ENCODE measurements around the gene UNC13A.
"Not testable (repeated sequence)": the region's sequence is repeated elsewhere in the genome, so short reads cannot be mapped to it uniquely, and the experiment has no call there.

UNC13A gene

GRCh38 chr19:17570291-17570690 lies 117.9 kb downstream of the UNC13A start:
- not testable (repeated sequence) for H3K4me3 Mint-ChIP-seq, H3K9me3 Mint-ChIP-seq, H3K27ac Mint-ChIP-seq, H3K27me3 Mint-ChIP-seq, H3K4me1 Mint-ChIP-seq, ATAC-seq
- H3K36me3 Mint-ChIP-seq: peaks cover 42% of the 10 kb centered on the region

DNA sequence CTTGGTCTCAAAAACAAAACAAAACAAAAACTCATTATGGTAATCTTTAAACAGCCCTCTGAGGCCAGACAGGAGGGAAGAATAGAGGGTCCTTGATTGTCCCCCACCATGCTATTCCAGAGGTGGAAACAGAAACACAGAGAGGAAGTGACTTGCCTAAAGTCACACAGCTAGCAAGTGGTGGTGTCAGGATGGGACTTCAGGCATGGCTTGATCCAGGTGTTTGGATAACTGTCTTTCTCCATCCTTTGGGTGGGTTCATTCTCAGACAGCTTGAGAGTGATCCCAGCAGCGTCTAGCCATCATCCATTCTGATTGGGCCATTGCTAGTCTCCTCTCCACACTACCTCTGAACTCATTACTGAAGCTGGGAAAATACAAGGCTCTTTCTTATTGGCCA lies 120.2 kb downstream of the UNC13A start:
- Mint-ChIP-seq H3K27me3 (no peaks in the 10 kb centered on the region), H3K4me3 (no peak overlapping the region), H3K27ac (no peak overlapping the region), H3K4me1 (no peaks in the 10 kb centered on the region), H3K36me3 (peaks cover 48% of the 10 kb centered on the region), H3K9me3 (no peaks in the 10 kb centered on the region)
- ATAC-seq: no peak

DNA sequence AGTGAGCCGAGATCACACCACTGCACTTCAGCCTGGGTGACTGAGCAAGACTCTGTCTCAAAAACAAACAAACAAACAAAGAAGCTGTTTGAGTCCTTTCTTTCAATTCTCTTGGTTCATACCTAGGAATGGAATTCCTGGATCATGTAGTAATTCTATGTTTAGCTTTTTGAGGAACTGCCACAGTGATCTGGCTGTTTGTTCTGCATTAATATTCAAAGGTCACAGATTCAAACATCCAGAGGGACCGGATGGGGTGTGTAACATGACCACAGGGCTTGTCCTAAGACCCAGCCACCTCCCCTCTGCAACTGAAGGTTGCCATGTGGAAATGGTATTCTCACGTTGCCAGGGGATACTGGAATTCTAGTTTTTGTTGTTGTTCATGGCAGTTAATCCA lies 122.5 kb downstream of the UNC13A start:
- Mint-ChIP-seq H3K4me3 (no peak overlapping the region), H3K9me3 (no peaks in the 10 kb centered on the region), H3K4me1 (no peaks in the 10 kb centered on the region), H3K27me3 (no peaks in the 10 kb centered on the region), H3K36me3 (peaks cover 48% of the 10 kb centered on the region), H3K27ac (no peak overlapping the region)
- no peak for ATAC-seq

GRCh38 chr19:17564781-17565180 lies 123.4 kb downstream of the UNC13A start:
- no peaks in the 10 kb centered on the region for H3K27me3 Mint-ChIP-seq
- ATAC-seq: no peak
- H3K4me3 Mint-ChIP-seq: no peak overlapping the region
- H3K27ac Mint-ChIP-seq: no peak overlapping the region
- peaks cover 56% of the 10 kb centered on the region for H3K36me3 Mint-ChIP-seq
- H3K9me3 Mint-ChIP-seq: no peaks in the 10 kb centered on the region
- H3K4me1 Mint-ChIP-seq: peaks cover 6% of the 10 kb centered on the region

- no peaks in the 10 kb centered on the region for H3K27me3 Mint-ChIP-seq
- ATAC-seq: no peak
- H3K9me3 Mint-ChIP-seq: no peaks in the 10 kb centered on the region
- H3K36me3 Mint-ChIP-seq: peaks cover 43% of the 10 kb centered on the region
- peak overlapping the region; percentile 53 for H3K27ac Mint-ChIP-seq
- peaks cover 11% of the 10 kb centered on the region for H3K4me1 Mint-ChIP-seq
- H3K4me3 Mint-ChIP-seq: no peak overlapping the region
Measured at GRCh38 chr19:17562561-17562960, 125.6 kb downstream of the UNC13A start.

DNA sequence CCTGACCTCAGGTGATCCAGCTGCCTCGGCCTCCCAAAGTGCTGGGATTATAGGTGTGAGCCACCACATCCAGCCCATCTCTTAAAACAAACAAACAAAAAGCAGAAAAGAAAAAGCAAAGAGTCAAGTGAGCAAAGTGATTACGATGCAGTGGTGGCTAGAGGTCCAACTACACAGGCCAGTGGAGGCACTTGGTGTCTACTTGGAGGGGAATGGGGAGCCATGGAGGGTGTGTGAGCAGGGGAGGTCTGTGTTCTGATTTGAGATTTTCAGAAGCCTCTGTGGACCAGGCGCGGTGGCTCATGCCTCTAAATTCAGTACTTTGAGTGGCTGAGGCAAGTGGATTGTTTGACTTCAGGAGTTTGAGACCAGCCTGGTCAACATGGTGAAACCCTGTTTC lies 126.1 kb downstream of the UNC13A start:
- no peak for ATAC-seq
- Mint-ChIP-seq H3K4me3 (no peak overlapping the region), H3K4me1 (peaks cover 11% of the 10 kb centered on the region), H3K27ac (peak overlapping the region; percentile 53), H3K9me3 (no peaks in the 10 kb centered on the region), H3K36me3 (peaks cover 38% of the 10 kb centered on the region), H3K27me3 (no peaks in the 10 kb centered on the region)

DNA sequence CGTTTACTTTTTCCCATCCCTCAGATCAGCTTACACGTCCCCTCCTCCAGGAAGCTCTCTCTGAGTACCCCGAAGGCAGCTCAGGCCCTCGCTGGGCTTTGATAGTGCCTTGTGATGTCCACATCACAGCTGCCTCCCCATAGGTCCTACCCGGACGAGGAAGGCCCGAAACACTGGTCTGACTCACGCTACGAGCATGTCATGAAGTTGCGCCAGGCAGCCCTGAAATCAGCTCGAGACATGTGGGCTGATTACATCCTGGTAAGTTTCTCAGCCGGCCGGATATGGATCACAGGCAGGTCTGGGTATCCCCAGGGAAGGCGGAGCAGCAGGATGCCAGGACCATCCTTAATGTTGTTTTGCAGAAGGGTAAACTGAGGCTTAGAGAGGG lies 128.0 kb downstream of the UNC13A start:
- ATAC-seq: no peak
- H3K36me3 Mint-ChIP-seq: peaks cover 37% of the 10 kb centered on the region

DNA sequence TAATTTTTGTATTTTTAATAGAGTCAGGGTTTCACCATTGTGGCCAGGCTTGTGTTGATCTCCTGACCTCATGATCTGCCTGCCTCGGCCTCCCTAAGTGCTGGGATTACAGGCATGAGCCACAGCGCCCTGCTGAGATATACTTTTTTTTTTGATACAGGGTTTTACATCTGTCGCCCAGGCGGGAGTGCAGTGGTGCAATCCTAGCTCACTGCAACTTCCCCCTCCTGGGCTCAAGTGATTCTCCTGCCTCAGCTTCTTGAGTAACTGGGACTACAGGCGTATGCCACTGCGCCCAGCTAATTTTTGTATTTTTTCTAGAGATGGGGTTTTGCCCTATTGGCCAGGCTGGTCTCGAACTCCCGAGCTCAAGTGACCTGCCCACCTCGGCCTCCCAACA lies 130.7 kb downstream of the UNC13A start:
- Mint-ChIP-seq H3K27ac (no peak overlapping the region), H3K36me3 (peaks cover 33% of the 10 kb centered on the region), H3K27me3 (no peaks in the 10 kb centered on the region), H3K4me3 (no peak overlapping the region), H3K9me3 (no peaks in the 10 kb centered on the region), H3K4me1 (peaks cover 32% of the 10 kb centered on the region)
- no peak for ATAC-seq

More for the DNA sequence above, 128.0 kb downstream of the UNC13A start:
- H3K9me3 Mint-ChIP-seq: no peaks in the 10 kb centered on the region
- no peak overlapping the region for H3K4me3 Mint-ChIP-seq
- H3K27me3 Mint-ChIP-seq: no peaks in the 10 kb centered on the region
- peaks cover 22% of the 10 kb centered on the region for H3K4me1 Mint-ChIP-seq
- no peak overlapping the region for H3K27ac Mint-ChIP-seq

GRCh38 chr19:17556995-17557394 lies 131.2 kb downstream of the UNC13A start:
- H3K4me3 Mint-ChIP-seq: peak overlapping the region; percentile 91
- no peaks in the 10 kb centered on the region for H3K9me3 Mint-ChIP-seq
- peaks cover 32% of the 10 kb centered on the region for H3K4me1 Mint-ChIP-seq
- no peak for ATAC-seq
- H3K36me3 Mint-ChIP-seq: peaks cover 28% of the 10 kb centered on the region
- peak overlapping the region; percentile 90 for H3K27ac Mint-ChIP-seq
- no peaks in the 10 kb centered on the region for H3K27me3 Mint-ChIP-seq

DNA sequence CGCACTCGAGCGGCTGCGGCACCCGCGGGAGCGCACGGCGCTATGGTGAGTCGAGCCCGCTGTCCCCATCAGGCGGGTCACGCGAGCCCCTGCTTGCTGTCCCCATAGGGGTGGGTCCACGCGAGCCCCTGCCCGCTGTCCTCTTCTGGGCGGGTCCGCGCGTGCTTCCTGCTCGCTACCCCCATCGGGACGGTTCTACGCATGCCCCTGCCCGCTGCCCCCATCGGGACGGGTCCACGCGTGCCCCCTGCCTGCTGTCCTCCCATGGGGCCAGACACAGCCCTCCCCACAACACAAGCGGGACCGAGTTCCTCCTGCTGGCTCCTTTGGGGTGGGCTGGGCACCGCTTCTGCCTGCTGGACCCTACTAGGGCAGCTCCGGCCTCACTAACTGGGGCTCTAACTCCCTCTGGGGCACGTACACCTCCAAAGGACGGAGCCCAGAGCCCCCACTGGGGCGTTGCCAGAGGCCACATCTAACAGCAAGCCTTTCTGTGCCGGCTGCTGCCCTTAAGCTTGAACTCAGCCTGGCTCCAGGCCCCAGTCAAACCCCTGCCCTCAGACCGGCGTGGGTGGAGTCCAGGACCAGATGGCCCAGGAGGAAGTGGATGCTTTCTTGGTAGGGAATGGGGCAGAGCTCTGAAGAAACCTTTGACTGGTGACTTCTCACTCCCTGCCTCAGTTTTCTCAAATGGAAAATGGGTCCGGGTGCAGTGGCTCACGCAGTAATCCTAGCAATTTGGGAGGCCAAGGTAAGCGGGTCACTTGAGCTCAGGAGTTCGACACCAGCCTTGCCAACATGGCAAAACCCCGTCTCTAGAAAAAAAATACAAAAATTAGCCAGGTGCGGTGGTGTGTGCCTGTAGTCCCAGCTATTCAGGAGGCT lies 132.0 kb downstream of the UNC13A start:
- Mint-ChIP-seq H3K4me1 (peaks cover 32% of the 10 kb centered on the region), H3K27ac (peak overlapping the region; percentile 90), H3K36me3 (peaks cover 28% of the 10 kb centered on the region), H3K27me3 (no peaks in the 10 kb centered on the region), H3K4me3 (peak overlapping the region; percentile 91), H3K9me3 (no peaks in the 10 kb centered on the region)
- ATAC-seq: peak; percentile 66

- Mint-ChIP-seq H3K27ac (peak within 1 kb of the TSS; percentile 90), H3K9me3 (no peaks in the 10 kb centered on the region), H3K27me3 (no peaks in the 10 kb centered on the region), H3K36me3 (peaks cover 27% of the 10 kb centered on the region), H3K4me1 (peaks cover 32% of the 10 kb centered on the region), H3K4me3 (peak within 1 kb of the TSS; percentile 91)
- peak; percentile 99 for ATAC-seq
Measured at GRCh38 chr19:17555480-17555928, 132.7 kb downstream of the UNC13A start, which contains the start of gene COLGALT1. COLGALT1 (plus strand) TSS chr19:17555649; CDS start chr19:17555714, 65 bp downstream.

GRCh38 chr19:17554968-17555479 lies 133.1 kb downstream of the UNC13A start:
- no peaks in the 10 kb centered on the region for H3K27me3 Mint-ChIP-seq
- peak overlapping the region; percentile 91 for H3K4me3 Mint-ChIP-seq
- H3K9me3 Mint-ChIP-seq: no peaks in the 10 kb centered on the region
- ATAC-seq: no peak
- peaks cover 27% of the 10 kb centered on the region for H3K36me3 Mint-ChIP-seq
- H3K27ac Mint-ChIP-seq: peak overlapping the region; percentile 90
- H3K4me1 Mint-ChIP-seq: peaks cover 28% of the 10 kb centered on the region

DNA sequence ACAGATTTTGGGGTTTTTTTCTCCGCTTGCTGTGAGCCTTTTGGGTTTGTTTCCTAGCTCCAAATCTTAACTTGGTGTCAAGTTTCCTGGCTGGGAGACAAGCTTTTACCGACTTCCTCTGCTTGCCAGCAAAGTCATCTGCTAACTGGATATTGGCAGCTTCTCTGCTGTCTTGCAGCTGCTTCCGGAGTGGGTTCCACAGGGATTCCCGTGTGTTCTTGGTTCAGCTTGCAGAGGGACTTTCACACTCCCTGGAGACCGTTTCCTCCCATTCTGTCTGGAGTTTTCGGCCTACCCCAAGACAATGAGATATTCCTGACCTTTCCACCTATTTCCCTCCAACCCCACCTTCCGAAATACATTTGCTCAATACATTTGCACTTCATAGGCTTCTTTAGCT lies 134.9 kb downstream of the UNC13A start:
- Mint-ChIP-seq H3K27me3 (no peaks in the 10 kb centered on the region), H3K9me3 (peaks cover 2% of the 10 kb centered on the region), H3K27ac (peak overlapping the region; percentile 57), H3K4me1 (peaks cover 31% of the 10 kb centered on the region), H3K36me3 (peaks cover 35% of the 10 kb centered on the region), H3K4me3 (no peak overlapping the region)
- ATAC-seq: no peak

DNA sequence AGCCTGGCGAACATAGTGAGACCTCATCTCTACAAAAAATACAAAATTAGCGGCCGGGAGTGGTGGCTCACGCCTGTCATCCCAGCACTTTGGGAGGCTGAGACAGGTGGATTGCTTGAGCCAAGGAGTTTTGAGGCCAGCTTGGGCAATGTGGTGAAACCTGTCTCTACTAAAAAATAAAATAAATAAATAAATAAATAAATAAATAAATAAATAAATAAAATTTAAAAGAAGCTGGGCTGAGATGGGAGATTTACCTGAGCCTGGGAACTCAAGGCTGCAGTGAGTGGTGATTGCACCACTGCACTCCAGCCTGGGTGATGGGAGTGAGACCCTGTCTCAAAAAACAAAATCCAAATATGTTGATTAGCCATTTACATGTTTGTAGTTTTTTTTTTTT lies 135.4 kb downstream of the UNC13A start:
- not testable (repeated sequence) for H3K27me3 Mint-ChIP-seq, H3K27ac Mint-ChIP-seq, ATAC-seq, H3K4me3 Mint-ChIP-seq, H3K9me3 Mint-ChIP-seq
- Mint-ChIP-seq H3K4me1 (peaks cover 36% of the 10 kb centered on the region), H3K36me3 (peaks cover 40% of the 10 kb centered on the region)

Data from stimulated activated memory B cell treated with anti-CD40 and anti-IgM and Interleukin-4, amounts not matched to agents 10 μg/mL and 1 μg/mL and 100 μg/mL, for 72 hours (primary cell).